Raji (cell line): ENCODE results near the gene ADAMTSL2.

Experiments used
- POLR2A ChIP-seq: IDR thresholded peaks from 2 replicates; pipeline ENCODE4 v1.6.1; 2011; ENCODE audit warnings: low read depth, low read length, control low read depth; ENCODE audit not compliant: insufficient read depth

ADAMTSL2 gene

DNA sequence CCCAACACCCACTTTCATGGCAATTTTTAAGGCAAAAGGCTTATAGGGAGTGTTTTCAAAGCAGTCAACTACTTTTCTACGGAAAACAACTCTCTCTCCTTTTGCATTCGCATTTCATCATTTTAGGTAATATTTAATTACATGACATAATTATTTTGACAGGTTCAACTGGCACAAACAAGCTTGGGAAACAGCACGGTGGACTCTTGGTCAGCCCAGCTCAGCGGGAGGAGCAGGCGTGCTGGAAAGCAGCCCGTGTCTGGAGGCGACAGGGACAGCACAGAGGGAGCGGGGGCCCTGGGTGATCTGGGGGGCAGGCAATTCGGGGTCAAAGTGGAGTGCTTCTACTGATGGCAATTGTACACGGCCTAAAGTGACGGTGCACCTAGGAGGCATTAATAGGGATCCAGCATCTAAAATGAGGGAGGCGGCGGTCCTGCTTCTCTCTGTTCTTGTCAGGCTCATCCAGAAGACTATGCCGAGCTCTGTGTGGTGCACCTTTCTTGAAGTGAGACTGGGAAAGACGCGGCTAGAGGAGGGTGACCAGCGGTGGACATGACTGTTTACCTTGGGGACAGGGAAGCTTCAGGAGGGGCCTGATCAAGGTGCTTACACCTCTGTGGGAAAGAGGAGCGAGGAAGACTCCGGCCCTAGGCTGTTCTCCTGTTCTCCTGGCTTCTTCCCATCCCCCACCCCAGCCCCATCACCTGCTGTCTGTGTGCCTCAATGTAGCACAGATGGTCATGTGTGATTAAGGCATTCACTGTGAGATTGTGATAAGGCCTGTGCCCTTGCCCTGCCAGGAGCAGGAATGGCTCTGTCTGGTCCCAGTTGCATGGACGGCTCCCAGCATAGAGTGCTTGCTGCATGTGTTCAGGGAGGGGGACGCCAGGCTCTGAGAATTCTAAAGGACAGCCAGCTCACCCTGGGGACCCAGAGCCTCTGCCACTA is 13.1 kb upstream of the ADAMTSL2 start:
- TF ChIP-seq POLR2A: no peak

DNA sequence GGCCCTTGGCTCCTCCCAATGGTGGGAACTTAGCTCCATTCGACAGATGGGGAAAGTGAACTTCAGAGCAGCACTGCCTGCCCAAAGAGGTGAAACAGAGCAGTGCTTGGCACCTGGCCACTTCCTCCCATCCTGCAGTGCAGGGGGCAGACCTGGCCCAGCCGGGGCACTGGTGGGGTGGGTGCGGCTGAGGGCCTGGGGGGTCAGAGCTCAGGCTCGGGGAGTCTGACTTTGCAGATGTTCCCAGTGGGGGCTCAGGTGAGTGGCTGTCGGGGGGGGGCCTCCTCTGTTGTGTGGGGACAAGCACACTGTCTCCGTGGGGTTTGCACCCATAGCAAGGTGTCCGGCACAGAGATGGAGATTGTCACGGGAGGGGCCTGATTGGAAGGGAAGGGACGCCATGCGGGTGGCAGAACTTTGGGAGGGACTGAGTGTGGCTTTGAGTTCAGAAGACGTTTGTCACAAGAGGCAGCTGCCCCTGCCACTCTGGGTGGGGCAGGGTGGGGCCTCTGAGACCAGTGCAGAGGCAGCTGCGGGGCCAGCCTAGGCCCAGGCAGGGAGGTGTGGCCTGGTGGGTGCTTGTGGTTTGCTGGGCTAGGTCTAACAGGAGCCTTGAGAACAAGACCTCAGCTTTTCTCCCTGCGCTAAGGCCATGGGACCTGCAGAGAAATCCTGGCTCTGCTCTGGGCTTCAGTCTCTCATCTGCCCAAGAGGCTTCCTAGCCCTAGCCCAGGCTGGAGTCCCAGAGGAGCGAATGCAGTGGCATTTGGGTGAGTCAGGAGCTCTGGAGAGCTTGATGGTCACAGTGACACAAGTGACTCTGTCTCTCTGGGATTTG is 12.2 kb upstream of the ADAMTSL2 start:
- no peak for TF ChIP-seq POLR2A

DNA sequence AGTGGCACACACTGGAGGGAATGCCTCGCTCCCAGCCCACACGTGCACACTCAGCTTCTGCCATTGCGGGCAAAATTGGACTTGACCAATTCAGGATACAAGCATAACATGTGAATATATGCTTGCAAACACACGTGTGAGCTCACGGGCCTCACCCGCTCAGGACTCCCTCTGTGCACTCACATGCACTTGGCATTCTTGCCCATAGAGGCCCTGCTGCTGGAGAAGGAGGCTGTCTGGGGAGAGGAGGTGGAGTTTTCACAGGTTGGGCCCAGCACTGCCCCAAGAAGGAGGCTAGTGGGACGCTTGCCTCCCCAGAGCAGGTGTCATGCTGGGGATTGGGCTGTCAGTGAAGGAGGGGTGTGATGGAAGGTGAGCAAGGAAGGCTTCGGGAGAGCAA is 11.4 kb upstream of the ADAMTSL2 start:
- TF ChIP-seq POLR2A: no peak

DNA sequence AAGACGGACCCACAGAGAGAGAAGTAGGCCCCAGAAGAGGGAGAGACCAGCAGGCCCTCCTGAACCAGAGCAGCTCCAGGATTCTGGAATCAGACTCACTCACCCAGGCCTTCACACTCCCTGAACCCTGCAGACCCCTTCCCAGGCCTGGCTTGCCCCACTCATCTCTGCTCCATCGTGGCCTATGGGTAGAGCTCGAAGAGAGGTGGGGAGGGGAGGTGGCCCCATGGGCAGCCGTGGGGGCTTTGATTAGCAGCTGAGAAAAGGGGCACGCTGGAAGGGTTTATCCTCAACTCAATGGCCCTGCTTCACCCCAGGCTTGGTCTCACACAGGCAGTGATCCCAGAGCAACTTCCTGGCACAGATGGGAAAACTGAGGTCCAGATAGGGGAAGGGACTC is 10.4 kb upstream of the ADAMTSL2 start:
- TF ChIP-seq POLR2A: no peak

DNA sequence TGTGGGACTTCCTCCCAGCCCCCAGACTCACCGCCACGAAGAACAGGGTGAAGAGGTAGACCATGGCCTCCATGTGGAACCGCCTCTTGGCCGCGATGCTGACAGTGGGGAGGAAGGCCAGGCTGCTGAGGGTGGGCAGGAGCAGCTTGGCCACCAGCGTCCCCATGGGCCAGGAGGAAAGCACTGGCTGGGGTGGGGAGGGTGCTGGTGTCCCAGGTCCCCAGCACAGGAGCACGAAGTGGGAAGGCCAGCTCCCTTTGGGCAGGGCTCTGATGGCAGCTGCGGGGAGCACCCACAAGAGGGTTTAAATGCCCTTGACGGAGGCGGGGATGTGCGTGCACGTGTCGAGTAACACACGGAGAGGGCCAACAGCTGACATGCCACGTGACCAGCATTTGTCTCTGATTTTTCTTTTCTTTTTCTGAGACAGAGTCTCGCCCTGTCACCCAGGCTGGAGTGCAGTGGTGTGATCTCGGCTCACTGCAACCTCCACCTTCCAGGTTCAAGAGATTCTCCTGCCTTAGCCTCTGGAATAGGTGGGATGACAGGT is 9.8 kb upstream of the ADAMTSL2 start, which contains the start of gene MYMK:
Gene MYMK (minus strand): TSS at position 281 of the 550 bp plus-strand sequence. CDS start 115 bp downstream, at position 166.
- TF ChIP-seq POLR2A: no peak

DNA sequence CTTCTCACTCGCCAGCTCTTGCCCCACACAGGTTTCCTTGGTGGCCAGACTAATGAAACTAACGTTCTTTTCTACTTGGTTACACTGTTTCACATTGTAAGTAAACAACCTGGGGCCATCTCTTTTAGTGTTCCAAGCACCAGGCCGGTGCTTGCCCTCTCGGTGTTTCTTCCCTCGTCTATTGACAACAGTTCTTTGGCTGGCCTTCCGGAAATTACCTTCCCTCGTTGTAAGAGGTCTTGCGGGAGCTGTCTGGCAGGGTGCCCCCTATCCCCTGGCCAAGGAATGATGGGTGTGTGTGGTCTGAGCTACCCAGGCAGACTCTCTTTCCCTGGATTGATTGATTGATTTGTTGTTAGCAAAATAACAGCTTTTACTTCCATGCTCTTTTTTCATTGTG is 8.8 kb upstream of the ADAMTSL2 start:
- no peak for TF ChIP-seq POLR2A

DNA sequence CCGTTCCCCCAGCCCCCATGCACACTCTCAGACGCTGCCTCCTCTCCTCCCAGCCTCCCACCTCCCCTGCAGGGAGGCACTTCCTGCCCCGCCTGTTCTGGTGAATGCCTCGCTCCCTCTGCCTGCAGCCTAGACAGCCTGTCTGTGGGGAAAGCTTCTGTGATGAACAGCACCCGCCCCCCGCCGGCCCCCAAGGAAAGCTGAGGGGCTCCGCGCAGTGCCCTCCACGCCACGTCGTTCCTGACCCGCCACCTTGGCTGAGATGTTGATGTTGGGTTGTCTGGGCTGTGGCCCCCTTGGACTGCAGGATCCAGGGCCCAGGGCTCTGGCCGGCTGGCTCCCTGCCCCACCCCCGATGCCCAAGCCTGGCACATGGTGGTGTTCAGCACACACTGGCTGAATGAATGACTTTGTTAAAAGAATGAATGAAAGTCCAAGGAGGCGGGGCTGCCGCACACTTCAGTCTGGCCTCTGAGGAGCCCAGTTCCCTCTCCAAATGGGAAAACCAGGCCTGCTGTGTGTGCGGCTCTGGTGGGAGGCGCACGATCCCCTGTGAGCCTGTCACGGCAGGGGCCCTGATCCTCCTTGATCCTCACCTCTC is 7.7 kb upstream of the ADAMTSL2 start:
- TF ChIP-seq POLR2A: no peak

DNA sequence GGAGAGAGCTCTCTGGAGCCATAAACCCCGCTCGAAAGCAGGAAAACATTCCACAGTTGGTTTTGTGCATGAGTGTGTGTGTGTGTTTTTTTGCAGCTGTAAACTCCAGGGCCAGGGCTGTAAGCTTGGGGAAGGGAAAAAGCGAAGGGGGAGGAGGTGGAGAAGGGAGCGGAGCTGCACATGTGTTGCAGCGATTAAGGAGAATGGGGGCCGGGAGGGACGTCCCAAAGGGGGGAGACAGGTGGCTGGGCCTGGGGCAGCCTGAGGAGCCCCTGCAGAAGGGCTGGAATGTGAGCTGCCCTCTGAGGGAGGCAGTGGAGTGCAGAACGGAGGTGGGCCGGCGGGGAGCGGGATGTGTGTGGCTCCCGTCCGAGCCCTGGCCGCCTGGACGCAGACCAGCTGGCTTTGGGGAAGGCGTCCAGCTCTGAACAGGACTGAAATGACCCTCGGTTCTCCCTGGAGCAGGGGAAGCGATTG is 7.0 kb upstream of the ADAMTSL2 start:
- TF ChIP-seq POLR2A: no peak

DNA sequence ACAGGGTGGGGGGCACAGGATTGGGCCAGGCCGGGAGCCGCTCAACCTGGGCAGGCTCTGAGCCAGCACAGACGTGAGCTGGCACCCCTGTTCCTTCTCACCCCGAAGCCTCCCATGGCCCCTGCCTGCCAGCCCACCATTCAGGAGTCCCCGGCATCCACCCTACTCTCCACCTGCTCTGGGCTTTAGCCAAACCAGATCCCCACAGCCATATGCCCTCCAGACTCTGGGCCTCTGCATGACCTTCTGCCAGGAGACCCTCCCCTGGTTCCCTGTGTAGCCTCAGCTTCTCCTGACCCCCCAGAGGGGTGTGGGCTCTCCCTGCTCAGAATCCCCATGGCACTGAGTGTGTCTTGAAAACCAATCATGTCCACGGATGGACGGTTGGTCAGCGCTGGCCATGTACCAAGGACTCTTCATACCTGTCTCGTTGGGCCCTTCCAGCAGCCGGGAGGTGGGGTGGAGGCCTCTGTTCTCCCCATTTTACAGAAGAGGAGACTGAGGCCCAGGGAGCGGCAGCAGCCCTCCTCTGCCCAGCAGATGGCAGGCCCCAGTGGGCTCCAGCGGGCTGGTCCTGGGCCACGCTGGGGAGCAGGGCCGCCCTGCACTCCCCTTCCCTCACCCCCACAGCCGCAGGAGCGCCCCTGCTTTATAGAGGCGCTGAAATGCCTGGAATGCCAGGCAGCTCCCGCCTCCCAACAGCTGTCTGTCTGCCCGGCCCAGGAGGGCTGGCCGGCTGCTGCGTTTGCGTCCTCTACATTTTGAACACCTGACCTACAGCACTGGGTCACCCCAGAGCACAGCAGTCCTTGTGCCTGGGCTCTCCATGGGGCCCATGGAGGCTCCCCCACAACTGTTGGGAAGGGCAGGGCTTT is 6.3 kb upstream of the ADAMTSL2 start:
- TF ChIP-seq POLR2A: no peak

DNA sequence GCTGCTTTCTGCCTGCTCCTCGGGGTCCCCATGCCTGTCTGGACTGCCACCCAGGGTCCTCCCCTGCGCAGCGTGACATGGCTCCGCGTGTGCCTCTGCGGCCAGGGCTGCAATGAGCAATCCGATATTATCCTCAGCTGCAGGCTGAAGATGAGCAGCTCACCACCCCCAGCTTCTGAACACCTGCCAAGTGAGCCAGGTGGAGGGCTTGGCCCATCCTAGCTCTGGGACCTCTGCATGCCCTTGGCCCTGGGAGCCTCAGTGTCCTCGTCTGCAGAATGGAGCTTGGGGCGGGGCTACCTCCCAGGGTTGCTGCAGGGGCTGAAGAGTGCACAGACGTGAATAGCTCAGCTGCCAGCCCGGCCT is 5.6 kb upstream of the ADAMTSL2 start:
- no peak for TF ChIP-seq POLR2A

DNA sequence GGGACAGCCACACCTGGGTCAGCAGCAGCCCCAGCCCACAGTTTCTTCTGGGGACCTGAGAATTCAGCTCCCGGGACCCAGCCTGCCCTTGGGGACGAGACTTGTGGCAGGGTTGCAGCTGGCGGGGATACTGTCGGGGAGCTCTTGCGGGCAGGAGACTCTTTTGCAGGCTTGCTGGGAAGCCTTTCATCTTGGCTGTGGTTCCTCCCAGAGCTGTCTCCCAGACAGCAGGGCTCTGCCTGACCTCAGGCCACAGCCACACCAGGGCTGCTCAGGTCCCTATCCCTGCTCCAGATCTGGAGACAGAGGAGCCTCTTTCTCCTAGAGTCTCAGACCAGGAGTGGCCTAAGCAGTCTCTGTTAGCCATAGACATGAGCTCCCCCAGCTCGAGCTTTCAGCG is 5.0 kb upstream of the ADAMTSL2 start:
- TF ChIP-seq POLR2A: no peak

DNA sequence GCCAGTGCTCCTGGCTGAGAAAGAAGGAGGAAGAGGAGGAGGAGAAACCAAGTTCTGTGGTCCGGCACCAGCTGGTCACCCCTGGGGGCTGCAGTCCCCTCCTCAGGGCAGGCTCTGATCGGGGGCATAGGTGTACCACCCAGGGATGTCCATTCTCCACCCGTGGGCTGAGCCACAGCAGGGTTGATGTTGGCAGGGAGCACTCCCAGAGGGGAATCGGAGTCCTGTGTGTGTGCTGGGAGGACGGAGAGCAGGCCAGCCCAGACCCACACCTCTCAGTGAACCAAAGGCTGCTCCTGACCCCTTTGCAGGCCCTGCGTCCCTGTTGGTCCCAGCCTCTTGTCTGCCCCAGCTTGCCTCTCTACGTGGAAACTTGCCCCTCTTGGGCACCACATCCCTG is 4.6 kb upstream of the ADAMTSL2 start:
- no peak for TF ChIP-seq POLR2A

DNA sequence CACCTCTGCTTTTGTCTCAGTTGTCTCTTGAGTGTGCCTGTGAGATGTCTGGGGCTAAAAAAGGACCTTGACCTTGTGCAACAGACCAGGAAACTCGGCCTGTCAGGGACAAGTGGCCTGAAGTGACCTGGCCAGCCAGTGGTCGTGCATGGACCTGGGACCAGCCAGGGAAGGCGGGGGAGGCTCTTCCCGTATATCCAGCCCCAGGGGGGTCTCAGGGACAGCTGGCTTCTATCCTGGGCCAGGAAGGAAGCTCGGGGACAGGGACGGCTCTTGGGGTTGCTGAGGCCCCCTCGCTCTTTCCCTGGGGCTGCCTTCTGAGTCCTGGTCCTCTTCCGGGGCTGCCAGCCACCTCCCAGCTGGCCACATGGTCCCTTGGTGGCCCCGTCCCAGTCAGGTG is 3.2 kb upstream of the ADAMTSL2 start:
- no peak for TF ChIP-seq POLR2A

DNA sequence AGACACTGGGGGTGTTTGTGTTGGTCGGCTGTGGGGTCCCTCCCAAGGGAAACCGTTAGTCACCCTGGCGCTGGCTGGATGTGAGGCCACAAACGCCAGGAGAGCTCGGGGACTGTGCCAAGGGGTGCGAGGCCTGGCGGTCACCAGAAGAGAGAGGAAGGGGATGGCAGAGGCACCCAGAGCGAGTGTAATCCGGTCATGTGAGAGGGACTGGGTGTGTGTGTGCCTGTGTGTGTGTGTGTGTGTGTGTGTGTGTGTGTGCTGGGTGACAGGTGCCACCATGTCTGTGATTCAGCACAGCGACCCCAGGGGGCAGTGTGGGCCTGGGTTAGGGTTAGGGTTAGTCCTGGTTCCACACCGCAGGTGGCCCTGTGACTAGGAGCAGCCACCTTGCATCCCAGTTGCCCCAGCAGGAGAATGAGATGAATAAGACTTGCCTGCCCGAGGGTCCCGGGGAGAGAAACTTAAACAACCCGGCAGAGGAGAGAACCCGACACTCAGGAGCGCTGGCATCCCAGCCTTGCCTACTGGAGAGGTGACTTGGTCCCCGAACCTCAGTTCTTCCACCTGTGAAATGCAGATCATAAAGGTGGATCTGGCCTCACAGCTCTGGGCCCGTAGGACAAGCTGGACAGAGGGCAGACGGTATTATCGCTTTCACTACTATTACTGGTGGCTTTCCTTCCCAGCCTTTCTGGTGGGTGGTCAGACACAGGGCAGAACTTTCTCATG is 1.4 kb upstream of the ADAMTSL2 start:
- no peak for TF ChIP-seq POLR2A

DNA sequence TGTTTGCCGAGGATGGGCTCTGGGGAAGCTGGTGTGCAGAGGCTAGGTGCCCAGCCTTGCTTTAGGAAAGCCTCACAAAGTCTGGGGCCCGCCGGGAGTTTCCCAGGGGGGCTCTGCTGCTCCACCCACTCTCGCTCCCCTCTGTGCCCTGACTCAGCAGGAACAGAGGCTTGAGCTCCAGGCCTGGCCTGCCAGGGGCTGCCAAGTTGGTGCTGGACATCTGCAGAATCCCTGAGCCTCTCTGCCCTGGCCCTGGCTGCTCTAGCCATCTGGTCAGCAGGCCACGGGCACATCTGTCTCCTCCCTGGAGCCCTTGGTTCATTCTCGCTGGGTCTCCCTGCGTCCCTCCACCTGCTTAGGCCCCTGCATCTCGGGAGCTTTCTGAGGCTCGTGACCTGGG is 647 bp upstream of the ADAMTSL2 start:
- TF ChIP-seq POLR2A: no peak
